GM12878 (cell line): Measurements from ENCODE around the gene AIF1.

Source experiments
- POLR2AphosphoS5 ChIP-seq: IDR thresholded peaks from 2 replicates; pipeline ENCODE4 v1.6.1; 2011; ENCODE audit warnings: mild to moderate bottlenecking, low read length, inconsistent platforms
- RFX5 ChIP-seq: IDR thresholded peaks from 2 replicates; pipeline ENCODE4 v1.6.1; 2011; ENCODE audit warnings: low read depth, low read length, improper control_type of control experiment
- SP1 ChIP-seq: IDR thresholded peaks from one replicate; pipeline ENCODE4 v1.6.1; 2011; ENCODE audit warnings: low read depth, low read length
- SPI1 ChIP-seq: IDR thresholded peaks from 2 replicates; pipeline ENCODE4 v1.6.1; 2011; ENCODE audit warnings: low read depth, mild to moderate bottlenecking, low read length, moderate library complexity, borderline replicate concordance; ENCODE audit not compliant: insufficient read depth
- TCF7 ChIP-seq: IDR thresholded peaks from 2 replicates; pipeline ENCODE4 v1.6.1; 2014; ENCODE audit warnings: antibody characterized with exemption, borderline replicate concordance
- TF ChIP-seq, protein P1 (sequence below), 3 experiments: IDR thresholded peaks in 2 of 3; conservative IDR thresholded peaks in 1 of 3; 2 replicates each; pipeline ENCODE4 v1.5.1; 2011; ENCODE audit warnings: low read depth in 3 of 3, low read length in 3 of 3, mild to moderate bottlenecking in 3 of 3, control low read depth in 2 of 3, moderate library complexity in 2 of 3, inconsistent platforms in 1 of 3, mixed read lengths in 1 of 3; ENCODE audit not compliant: control insufficient read depth in 2 of 3, insufficient read depth in 1 of 3; ENCODE audit errors: extremely low read depth in 1 of 3

GRCh38 chr6:31615748-31616147, 714 bp downstream of the AIF1 start:
- no peak for TF ChIP-seq POLR2AphosphoS5
- no peak for TF ChIP-seq RFX5
- TF ChIP-seq, protein P1, sequence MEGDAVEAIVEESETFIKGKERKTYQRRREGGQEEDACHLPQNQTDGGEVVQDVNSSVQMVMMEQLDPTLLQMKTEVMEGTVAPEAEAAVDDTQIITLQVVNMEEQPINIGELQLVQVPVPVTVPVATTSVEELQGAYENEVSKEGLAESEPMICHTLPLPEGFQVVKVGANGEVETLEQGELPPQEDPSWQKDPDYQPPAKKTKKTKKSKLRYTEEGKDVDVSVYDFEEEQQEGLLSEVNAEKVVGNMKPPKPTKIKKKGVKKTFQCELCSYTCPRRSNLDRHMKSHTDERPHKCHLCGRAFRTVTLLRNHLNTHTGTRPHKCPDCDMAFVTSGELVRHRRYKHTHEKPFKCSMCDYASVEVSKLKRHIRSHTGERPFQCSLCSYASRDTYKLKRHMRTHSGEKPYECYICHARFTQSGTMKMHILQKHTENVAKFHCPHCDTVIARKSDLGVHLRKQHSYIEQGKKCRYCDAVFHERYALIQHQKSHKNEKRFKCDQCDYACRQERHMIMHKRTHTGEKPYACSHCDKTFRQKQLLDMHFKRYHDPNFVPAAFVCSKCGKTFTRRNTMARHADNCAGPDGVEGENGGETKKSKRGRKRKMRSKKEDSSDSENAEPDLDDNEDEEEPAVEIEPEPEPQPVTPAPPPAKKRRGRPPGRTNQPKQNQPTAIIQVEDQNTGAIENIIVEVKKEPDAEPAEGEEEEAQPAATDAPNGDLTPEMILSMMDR (IDR thresholded peaks at IDR 0.05 in 2 of 3, conservative IDR thresholded peaks at IDR 0.05 in 1 of 3; ENCODE audit: control insufficient read depth in 2 of 3, extremely low read depth in 1 of 3, insufficient read depth in 1 of 3, low read depth in 3 of 3, low read length in 3 of 3), result no peak
- TF ChIP-seq SPI1, result peak; percentile 70
- TF ChIP-seq TCF7, result no peak
- TF ChIP-seq SP1, result peak; percentile 35
